ENCODE data around the gene CACNG7. TPM values are rescaled to one million over a fixed set of nuclear protein-coding genes. Genes with fewer than 3 reads are reported as not detected.
A peak's percentile ranks its signal among the peaks of the same experiment; 100 is the strongest.

CACNG7 gene
- total RNA-seq, 2 experiments from 2014 or later, result not detected

GRCh38 chr19:53881482-53882390 lies 27.3 kb upstream of the CACNG7 start, which contains the start of gene PRKCG:
Gene PRKCG (plus strand): TSS chr19:53882197. CDS start chr19:53882495, 298 bp downstream.
- CTCF ChIA-PET, result interaction anchor here (0.6 to 1.5 kb wide), 8 partner anchors 11 to 1746 kb away, joined by 3 to 5 read pairs (median 4); partner anchors contain the start of gene MYADM
- Mint-ChIP-seq H3K4me3 (no peak within 1 kb of the TSS), H3K4me1 (peaks cover 27% of the 10 kb centered on the region), H3K9me3 (no peaks in the 10 kb centered on the region), H3K27me3 (peaks cover 31% of the 10 kb centered on the region), H3K27ac (no peak within 1 kb of the TSS), H3K36me3 (ENCODE audit: low read depth) (peaks cover 9% of the 10 kb centered on the region)
- POLR2A ChIA-PET, result interaction anchor here (1.5 to 1.6 kb wide), 2 partner anchors 8 to 14 kb away, joined by 3 to 10 read pairs; partner anchors contain the start of gene MYADM
- peak; percentile 59 for DNase-seq

GRCh38 chr19:53882391-53883050 lies 26.6 kb upstream of the CACNG7 start:
- no peak for DNase-seq

GRCh38 chr19:53883231-53883661 lies 25.8 kb upstream of the CACNG7 start:
- Mint-ChIP-seq H3K4me3 (no peak overlapping the region), H3K4me1 (peaks cover 15% of the 10 kb centered on the region), H3K27ac (no peak overlapping the region), H3K27me3 (peaks cover 31% of the 10 kb centered on the region), H3K36me3 (ENCODE audit: low read depth) (peaks cover 3% of the 10 kb centered on the region), H3K9me3 (no peaks in the 10 kb centered on the region)
- ChIA-PET POLR2A (interaction anchor here (1.5 to 1.6 kb wide), 2 partner anchors 9 to 16 kb away, joined by 3 read pairs; no protein-coding TSS in a partner anchor), CTCF (interaction anchor here (1.2 kb wide), 1 partner anchor 9 kb away, joined by 3 read pairs; no protein-coding TSS in a partner anchor)
- DNase-seq, result no peak

More at GRCh38 chr19:53882391-53883050, 26.6 kb upstream of the CACNG7 start:
- Mint-ChIP-seq H3K36me3 (ENCODE audit: low read depth) (peaks cover 3% of the 10 kb centered on the region), H3K27me3 (peaks cover 31% of the 10 kb centered on the region), H3K4me1 (peaks cover 19% of the 10 kb centered on the region), H3K9me3 (no peaks in the 10 kb centered on the region), H3K4me3 (no peak overlapping the region), H3K27ac (no peak overlapping the region)
- POLR2A ChIA-PET, result interaction anchor here (1.5 to 1.6 kb wide), 3 partner anchors 9 to 17 kb away, joined by 3 to 10 read pairs (median 3); partner anchors contain the start of gene MYADM
- CTCF ChIA-PET, result interaction anchor here (0.8 to 1.5 kb wide), 7 partner anchors 8 to 147 kb away, joined by 3 to 5 read pairs (median 4); no protein-coding TSS in a partner anchor

- H3K27ac Mint-ChIP-seq, result no peak overlapping the region
- H3K27me3 Mint-ChIP-seq, result peaks cover 31% of the 10 kb centered on the region
- H3K36me3 Mint-ChIP-seq (ENCODE audit: low read depth), result peaks cover 3% of the 10 kb centered on the region
- peaks cover 13% of the 10 kb centered on the region for H3K4me1 Mint-ChIP-seq
- DNase-seq, result no peak
- CTCF ChIA-PET, result interaction anchor here (1.2 kb wide), 1 partner anchor 10 kb away, joined by 3 read pairs; no protein-coding TSS in a partner anchor
- no peak overlapping the region for H3K4me3 Mint-ChIP-seq
- POLR2A ChIA-PET, result interaction anchor here (1.6 kb wide), 1 partner anchor 16 kb away, joined by 3 read pairs; no protein-coding TSS in a partner anchor
- no peaks in the 10 kb centered on the region for H3K9me3 Mint-ChIP-seq
Measured at GRCh38 chr19:53883741-53884140, 25.3 kb upstream of the CACNG7 start.

- Mint-ChIP-seq H3K27me3 (peaks cover 27% of the 10 kb centered on the region), H3K4me3 (no peak overlapping the region), H3K4me1 (peaks cover 9% of the 10 kb centered on the region), H3K9me3 (no peaks in the 10 kb centered on the region), H3K36me3 (ENCODE audit: low read depth) (peaks cover 3% of the 10 kb centered on the region), H3K27ac (no peak overlapping the region)
- no peak for DNase-seq
- ChIA-PET CTCF (no interaction called here), POLR2A (interaction anchor here (1.6 kb wide), 1 partner anchor 15 kb away, joined by 3 read pairs; no protein-coding TSS in a partner anchor)
Measured at GRCh38 chr19:53884256-53884655, 24.8 kb upstream of the CACNG7 start.

- no peak overlapping the region for H3K27ac Mint-ChIP-seq
- H3K4me1 Mint-ChIP-seq, result peaks cover 12% of the 10 kb centered on the region
- no peak overlapping the region for H3K4me3 Mint-ChIP-seq
- DNase-seq, result no peak
- peaks cover 3% of the 10 kb centered on the region for H3K36me3 Mint-ChIP-seq (ENCODE audit: low read depth)
- H3K9me3 Mint-ChIP-seq, result no peaks in the 10 kb centered on the region
- CTCF ChIA-PET, result no interaction called here
- H3K27me3 Mint-ChIP-seq, result peaks cover 27% of the 10 kb centered on the region
- POLR2A ChIA-PET, result interaction anchor here (0.7 kb wide), 1 partner anchor 145 kb away, joined by 3 read pairs; no protein-coding TSS in a partner anchor
Measured at GRCh38 chr19:53885036-53885435, 24.0 kb upstream of the CACNG7 start.

GRCh38 chr19:53892301-53892980 lies 16.6 kb upstream of the CACNG7 start:
- H3K36me3 Mint-ChIP-seq (ENCODE audit: low read depth), result no peaks in the 10 kb centered on the region
- ChIA-PET POLR2A (no interaction called here), CTCF (interaction anchor here (1.1 kb wide), 1 partner anchor 100 kb away, joined by 3 read pairs; no protein-coding TSS in a partner anchor)
- H3K27ac Mint-ChIP-seq, result no peak overlapping the region
- H3K27me3 Mint-ChIP-seq, result peaks cover 9% of the 10 kb centered on the region
- H3K4me3 Mint-ChIP-seq, result no peak overlapping the region
- DNase-seq, result no peak
- H3K4me1 Mint-ChIP-seq, result peaks cover 5% of the 10 kb centered on the region
- H3K9me3 Mint-ChIP-seq, result no peaks in the 10 kb centered on the region

- Mint-ChIP-seq H3K27ac (no peak overlapping the region), H3K9me3 (no peaks in the 10 kb centered on the region), H3K4me1 (peaks cover 5% of the 10 kb centered on the region), H3K4me3 (no peak overlapping the region), H3K27me3 (peaks cover 12% of the 10 kb centered on the region), H3K36me3 (ENCODE audit: low read depth) (no peaks in the 10 kb centered on the region)
- POLR2A ChIA-PET, result no interaction called here
- no peak for DNase-seq
- CTCF ChIA-PET, result no interaction called here
Measured at GRCh38 chr19:53892981-53893325, 16.1 kb upstream of the CACNG7 start.

GRCh38 chr19:53894707-53895106 lies 14.4 kb upstream of the CACNG7 start:
- Mint-ChIP-seq H3K4me3 (no peak overlapping the region), H3K27me3 (peaks cover 17% of the 10 kb centered on the region), H3K4me1 (peaks cover 7% of the 10 kb centered on the region), H3K36me3 (ENCODE audit: low read depth) (no peaks in the 10 kb centered on the region), H3K27ac (no peak overlapping the region), H3K9me3 (peaks cover 2% of the 10 kb centered on the region)
- DNase-seq, result no peak
- ChIA-PET CTCF (no interaction called here), POLR2A (no interaction called here)

GRCh38 chr19:53896682-53897081 lies 12.4 kb upstream of the CACNG7 start:
- ChIA-PET CTCF (interaction anchor here (1.1 to 1.7 kb wide), 2 partner anchors 55 to 127 kb away, joined by 3 to 5 read pairs; no protein-coding TSS in a partner anchor), POLR2A (no interaction called here)
- H3K27me3 Mint-ChIP-seq, result peaks cover 15% of the 10 kb centered on the region
- H3K27ac Mint-ChIP-seq, result no peak overlapping the region
- no peak for DNase-seq
- peaks cover 2% of the 10 kb centered on the region for H3K9me3 Mint-ChIP-seq
- H3K36me3 Mint-ChIP-seq (ENCODE audit: low read depth), result no peaks in the 10 kb centered on the region
- peaks cover 2% of the 10 kb centered on the region for H3K4me1 Mint-ChIP-seq
- no peak overlapping the region for H3K4me3 Mint-ChIP-seq

- peaks cover 2% of the 10 kb centered on the region for H3K9me3 Mint-ChIP-seq
- H3K27me3 Mint-ChIP-seq, result peaks cover 13% of the 10 kb centered on the region
- H3K36me3 Mint-ChIP-seq (ENCODE audit: low read depth), result no peaks in the 10 kb centered on the region
- ChIA-PET CTCF (interaction anchor here (0.7 to 1.7 kb wide), 2 partner anchors 44 to 56 kb away, joined by 3 read pairs; no protein-coding TSS in a partner anchor), POLR2A (no interaction called here)
- H3K4me1 Mint-ChIP-seq, result peaks cover 2% of the 10 kb centered on the region
- H3K4me3 Mint-ChIP-seq, result no peak overlapping the region
- no peak overlapping the region for H3K27ac Mint-ChIP-seq
- no peak for DNase-seq
Measured at GRCh38 chr19:53897459-53897858, 11.6 kb upstream of the CACNG7 start.

GRCh38 chr19:53898166-53898565 lies 10.9 kb upstream of the CACNG7 start:
- no peak for DNase-seq
- Mint-ChIP-seq H3K9me3 (peaks cover 2% of the 10 kb centered on the region), H3K36me3 (ENCODE audit: low read depth) (no peaks in the 10 kb centered on the region), H3K27ac (no peak overlapping the region), H3K27me3 (peaks cover 14% of the 10 kb centered on the region), H3K4me3 (no peak overlapping the region), H3K4me1 (peaks cover 2% of the 10 kb centered on the region)
- ChIA-PET CTCF (interaction anchor here (0.7 kb wide), 1 partner anchor 44 kb away, joined by 3 read pairs; no protein-coding TSS in a partner anchor), POLR2A (no interaction called here)
